RWPE1 (cell line): Measurements from ENCODE around the gene MYLK4.

Source experiments
- CTCF ChIA-PET: fragments of 350-600 bp; sonication (Branson Sonifier 250); formaldehyde crosslinking; extraction: SDS; loops from one replicate; lab custom pipeline; 2021; lab: Yijun Ruan, JAX
- POLR2A ChIA-PET: fragments of 400-600 bp; formaldehyde crosslinking; extraction: SDS; loops from one replicate; lab custom pipeline; 2020; ENCODE audit warnings: antibody characterized with exemption; ENCODE audit not compliant: low non-redundant PET; lab: Yijun Ruan, JAX
- DNase-seq: peaks from one replicate; pipeline ENCODE4 v3.0.0; 2012; ENCODE audit warnings: low spot score
- H3K27ac ChIP-seq: fragments of 450-650 bp; 2 replicates; pipeline ENCODE4 v1.5.1; 2017
- TF ChIP-seq, protein P1 (sequence below): fragments of 450-650 bp; conservative IDR thresholded peaks from 2 replicates; pipeline ENCODE4 v1.5.1; 2017; ENCODE audit warnings: low read depth, mild to moderate bottlenecking

MYLK4 gene

DNA sequence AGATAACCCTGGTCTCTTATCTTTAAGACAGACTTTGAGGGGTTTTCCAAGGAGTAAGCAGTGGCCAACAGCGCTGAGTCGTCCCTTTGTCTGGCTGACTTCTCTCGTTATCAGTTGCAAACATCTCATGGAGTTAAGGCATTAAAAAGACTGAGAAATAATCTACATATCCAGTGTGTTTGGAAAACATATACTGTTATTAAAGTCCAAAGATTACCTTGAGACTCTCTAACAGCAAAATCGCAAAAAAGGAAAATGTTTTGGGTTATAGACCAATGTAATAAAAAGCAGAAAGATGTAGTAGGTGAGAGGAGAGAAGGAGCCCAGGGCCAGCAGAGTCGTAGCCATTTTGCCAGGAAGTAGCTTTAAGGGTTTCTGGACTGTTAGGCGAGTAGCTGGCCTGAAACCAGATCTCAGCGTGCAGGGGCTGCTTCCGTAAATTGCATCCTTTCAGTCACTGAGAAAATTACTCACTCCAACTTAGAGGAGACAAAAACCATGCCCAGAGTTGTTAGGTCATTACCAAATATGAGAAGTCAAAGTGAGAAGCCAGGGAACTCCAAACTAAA, 24.6 kb downstream of the MYLK4 start:
- ChIA-PET POLR2A (no interaction called here), CTCF (interaction anchor here (0.5 to 0.8 kb wide), 2 partner anchors 12 to 207 kb away, joined by 3 read pairs; no protein-coding TSS in a partner anchor)
- no peak for DNase-seq
- H3K27ac ChIP-seq = no peak overlapping the region
- TF ChIP-seq, protein P1, sequence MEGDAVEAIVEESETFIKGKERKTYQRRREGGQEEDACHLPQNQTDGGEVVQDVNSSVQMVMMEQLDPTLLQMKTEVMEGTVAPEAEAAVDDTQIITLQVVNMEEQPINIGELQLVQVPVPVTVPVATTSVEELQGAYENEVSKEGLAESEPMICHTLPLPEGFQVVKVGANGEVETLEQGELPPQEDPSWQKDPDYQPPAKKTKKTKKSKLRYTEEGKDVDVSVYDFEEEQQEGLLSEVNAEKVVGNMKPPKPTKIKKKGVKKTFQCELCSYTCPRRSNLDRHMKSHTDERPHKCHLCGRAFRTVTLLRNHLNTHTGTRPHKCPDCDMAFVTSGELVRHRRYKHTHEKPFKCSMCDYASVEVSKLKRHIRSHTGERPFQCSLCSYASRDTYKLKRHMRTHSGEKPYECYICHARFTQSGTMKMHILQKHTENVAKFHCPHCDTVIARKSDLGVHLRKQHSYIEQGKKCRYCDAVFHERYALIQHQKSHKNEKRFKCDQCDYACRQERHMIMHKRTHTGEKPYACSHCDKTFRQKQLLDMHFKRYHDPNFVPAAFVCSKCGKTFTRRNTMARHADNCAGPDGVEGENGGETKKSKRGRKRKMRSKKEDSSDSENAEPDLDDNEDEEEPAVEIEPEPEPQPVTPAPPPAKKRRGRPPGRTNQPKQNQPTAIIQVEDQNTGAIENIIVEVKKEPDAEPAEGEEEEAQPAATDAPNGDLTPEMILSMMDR = no peak

DNA sequence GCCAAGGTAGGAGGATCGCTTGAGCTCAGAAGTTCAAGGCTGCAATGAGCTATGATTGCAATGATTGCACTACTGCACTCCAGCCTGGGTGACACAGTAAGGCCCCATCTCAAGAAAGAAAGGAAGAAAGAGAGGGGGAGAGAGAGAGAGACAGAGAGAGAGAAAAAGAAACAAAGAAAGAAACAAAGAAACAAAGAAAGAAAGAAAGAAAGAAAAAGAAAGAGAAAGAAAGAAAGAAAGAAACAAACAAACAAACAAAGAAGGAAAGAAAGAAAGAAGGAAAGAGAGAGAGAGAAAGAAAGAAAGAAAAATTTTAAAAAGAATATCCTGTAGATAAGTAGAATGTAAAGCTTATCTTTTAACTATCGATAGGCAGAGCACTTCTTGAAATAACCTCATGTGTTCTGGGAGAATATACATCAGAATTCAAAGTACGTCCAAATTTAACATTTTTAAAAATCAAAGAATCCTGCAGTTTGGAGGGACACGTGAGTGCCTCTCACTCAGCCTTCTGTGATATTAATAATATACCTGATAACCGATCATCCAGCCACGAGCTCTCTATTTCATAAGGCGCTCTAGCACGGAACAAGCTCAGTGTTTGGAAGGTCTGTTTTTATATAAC, 25.2 kb downstream of the MYLK4 start:
- no peak overlapping the region for H3K27ac ChIP-seq
- TF ChIP-seq, protein P1 = no peak
- POLR2A ChIA-PET = no interaction called here
- CTCF ChIA-PET = interaction anchor here (0.5 to 0.7 kb wide), 2 partner anchors 12 to 207 kb away, joined by 3 read pairs; no protein-coding TSS in a partner anchor
- DNase-seq = no peak

DNA sequence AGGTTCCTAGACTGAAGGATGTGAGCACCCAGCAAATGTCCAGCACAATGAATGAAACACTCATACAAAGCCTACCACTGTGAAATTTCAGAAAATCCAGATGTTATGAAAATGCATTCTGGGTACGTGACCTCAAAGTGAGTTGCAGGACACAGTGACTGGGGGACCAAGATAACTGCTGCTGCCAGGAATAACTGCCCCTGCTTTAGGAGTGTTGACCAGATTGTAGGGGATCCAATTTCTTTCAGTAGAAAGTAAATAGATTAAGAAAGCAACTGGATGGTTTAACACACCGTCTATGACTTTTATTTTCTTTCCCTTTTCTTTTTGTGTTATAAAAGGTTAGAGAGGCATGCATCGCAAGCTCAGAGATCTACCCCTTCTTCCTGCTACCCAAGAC, 29.5 kb downstream of the MYLK4 start:
- no peak for DNase-seq
- CTCF ChIA-PET = no interaction called here

DNA sequence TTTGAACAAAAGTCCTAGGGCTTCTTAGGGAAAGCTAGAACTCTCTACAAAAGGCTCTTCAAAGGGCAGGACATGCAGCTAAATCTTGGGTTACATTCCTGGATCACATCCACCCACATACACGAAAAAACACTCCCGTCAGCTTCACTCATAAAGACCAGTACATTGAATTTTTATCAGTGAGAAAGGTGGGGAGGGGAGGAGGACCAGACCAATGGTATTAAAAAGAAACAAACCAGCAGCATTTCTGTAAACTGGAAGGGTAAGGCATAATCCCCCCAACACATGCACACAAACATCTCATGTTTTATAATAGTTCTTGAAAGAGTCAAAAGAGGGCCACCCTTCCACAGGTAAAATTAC, 31.6 kb downstream of the MYLK4 start:
- ChIA-PET POLR2A (no interaction called here), CTCF (no interaction called here)
- no peak for DNase-seq
- H3K27ac ChIP-seq = no peak overlapping the region
- TF ChIP-seq, protein P1 = no peak

More for the DNA sequence above, 29.5 kb downstream of the MYLK4 start:
- TF ChIP-seq, protein P1 = no peak
- H3K27ac ChIP-seq = no peak overlapping the region
- POLR2A ChIA-PET = no interaction called here

DNA sequence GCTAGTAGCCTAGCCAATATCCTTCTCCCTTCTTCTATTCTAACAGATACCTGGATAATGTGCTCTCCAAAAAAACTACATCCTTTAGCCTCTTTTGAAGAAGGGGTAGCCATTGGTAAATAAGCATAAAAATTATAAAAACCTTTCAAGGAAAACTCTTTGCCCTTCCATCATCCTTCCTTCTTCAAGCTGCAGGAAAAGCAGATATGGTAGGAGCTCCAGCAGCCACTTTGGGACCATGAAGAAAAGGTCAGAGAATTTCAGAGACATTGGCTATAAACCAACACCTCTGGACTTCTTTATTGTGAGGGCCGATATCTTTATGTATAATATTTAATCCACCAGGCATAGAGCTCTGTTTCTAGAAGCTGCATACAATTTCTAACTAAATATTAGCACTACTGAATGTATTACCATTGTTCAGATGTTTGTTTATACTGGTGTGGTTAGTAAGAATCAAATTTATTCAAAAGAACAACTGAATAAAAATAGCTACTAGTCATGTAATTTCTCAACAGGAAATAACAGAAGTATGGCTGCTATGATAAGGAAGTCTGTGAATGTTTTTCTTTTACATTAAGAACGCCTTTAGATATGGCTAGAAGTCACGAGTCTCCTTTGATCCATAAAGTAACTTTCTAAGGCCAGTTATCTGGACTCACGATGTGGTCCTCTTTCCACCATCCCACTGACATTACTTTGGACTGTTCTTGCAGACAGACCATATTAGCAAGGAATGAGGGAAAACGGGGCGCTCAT, 32.2 kb downstream of the MYLK4 start:
- H3K27ac ChIP-seq = no peak overlapping the region
- TF ChIP-seq, protein P1 = no peak
- ChIA-PET CTCF (no interaction called here), POLR2A (no interaction called here)
- DNase-seq = no peak

DNA sequence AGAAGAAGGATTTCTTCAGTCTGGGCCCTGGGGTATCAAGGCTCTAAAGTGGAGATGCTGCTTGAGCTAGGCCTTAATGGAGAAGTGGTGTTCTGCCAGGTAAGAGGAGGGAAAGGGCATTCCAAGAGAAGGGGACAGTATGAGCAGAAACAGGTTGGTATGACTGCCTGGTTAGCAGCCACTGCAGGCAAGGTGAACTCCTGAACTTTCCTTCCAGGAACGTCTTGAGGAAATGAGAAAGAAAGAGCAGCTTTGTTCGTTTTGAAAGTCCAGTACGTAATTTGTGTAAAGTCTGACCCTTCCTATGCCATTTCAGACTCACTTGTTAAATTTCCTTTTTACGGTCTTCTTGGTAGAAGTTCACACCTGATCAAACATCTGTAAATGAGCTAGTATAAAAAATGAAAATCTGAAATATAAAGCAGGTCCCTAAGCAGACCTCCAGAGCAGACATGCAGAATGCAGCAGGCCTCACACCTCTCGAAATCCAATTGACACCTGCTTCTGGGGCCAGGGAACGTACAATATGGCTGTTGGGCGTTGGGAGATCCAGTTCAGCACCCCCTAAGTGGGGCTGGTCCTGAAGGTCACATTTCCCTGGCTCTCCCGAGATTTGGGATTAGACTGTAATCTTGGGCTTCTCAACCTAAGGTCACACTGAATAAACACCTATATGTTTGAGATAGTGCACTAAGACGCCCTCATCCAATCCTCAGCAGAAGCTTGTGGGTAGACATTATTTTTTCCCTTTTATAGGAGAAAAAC, 33.6 kb downstream of the MYLK4 start:
- no peak for DNase-seq
- CTCF ChIA-PET = interaction anchor here (0.9 kb wide), 1 partner anchor 128 kb away, joined by 4 read pairs; no protein-coding TSS in a partner anchor
- TF ChIP-seq, protein P1 = no peak
- POLR2A ChIA-PET = no interaction called here
- H3K27ac ChIP-seq = no peak overlapping the region
